Neural progenitor cell (in vitro differentiated cells): ENCODE results near the gene CYYR1. TPM values are rescaled to one million over a fixed set of nuclear protein-coding genes. Genes with fewer than 3 reads are reported as not detected.
A peak's percentile ranks its signal among the peaks of the same experiment; 100 is the strongest.

Experiments used
- DNase-seq: peaks from one replicate; pipeline ENCODE4 v3.0.0-alpha.2; 2016; ENCODE audit warnings: low spot score
- H2AFZ ChIP-seq: fragments of 200-600 bp; sonication (generic); replicated peaks from 2 replicates; pipeline ENCODE4 v1.6.1; 2016; ENCODE audit warnings: antibody characterized with exemption
- H3F3A ChIP-seq: fragments of 200-600 bp; sonication (generic); 2 replicates; pipeline ENCODE4 v1.6.1; 2016; ENCODE audit warnings: antibody characterized with exemption, low read depth
- H3K27ac ChIP-seq: fragments of 200-600 bp; sonication (generic); 2 replicates; pipeline ENCODE4 v1.5.1; 2016; ENCODE audit warnings: mild to moderate bottlenecking
- H3K27me3 ChIP-seq: fragments of 200-600 bp; sonication (generic); 2 replicates; pipeline ENCODE4 v1.6.1; 2016; ENCODE audit warnings: mild to moderate bottlenecking, moderate library complexity
- H3K36me3 ChIP-seq: fragments of 200-600 bp; sonication (generic); 2 replicates; pipeline ENCODE4 v1.5.1; 2016
- H3K4me1 ChIP-seq: fragments of 200-600 bp; sonication (generic); 2 replicates; pipeline ENCODE4 v1.6.1; 2016; ENCODE audit warnings: mixed run types
- H3K4me2 ChIP-seq: fragments of 200-600 bp; sonication (generic); 2 replicates; pipeline ENCODE4 v1.6.1; 2016
- H3K4me3 ChIP-seq: fragments of 200-600 bp; sonication (generic); 2 replicates; pipeline ENCODE4 v1.5.1; 2016
- H3K79me2 ChIP-seq: fragments of 200-600 bp; sonication (generic); 2 replicates; pipeline ENCODE4 v1.6.1; 2016; ENCODE audit warnings: low read depth
- H3K9ac ChIP-seq: fragments of 200-600 bp; sonication (generic); 2 replicates; pipeline ENCODE4 v1.6.1; 2016
- H3K9me3 ChIP-seq: fragments of 200-600 bp; sonication (generic); 2 replicates; pipeline ENCODE4 v1.5.1; 2016; ENCODE audit warnings: low read depth
- H4K20me1 ChIP-seq: fragments of 200-600 bp; sonication (generic); 2 replicates; pipeline ENCODE4 v1.6.1; 2016; ENCODE audit warnings: low read depth
- H3K27ac Mint-ChIP-seq: 3 replicates; pipeline ENCODE4 v1.8.0; 2021; ENCODE audit warnings: mixed read lengths
- H3K27me3 Mint-ChIP-seq: 2 replicates; pipeline ENCODE4 v1.8.0; 2022; ENCODE audit warnings: low read depth, mild to moderate bottlenecking, inconsistent platforms, moderate library complexity, mixed read lengths; ENCODE audit not compliant: insufficient read depth
- H3K36me3 Mint-ChIP-seq: 3 replicates; pipeline ENCODE4 v1.8.0; 2021; ENCODE audit warnings: mixed read lengths
- H3K4me1 Mint-ChIP-seq: 3 replicates; pipeline ENCODE4 v1.8.0; 2021; ENCODE audit warnings: mixed read lengths
- H3K4me3 Mint-ChIP-seq: 3 replicates; pipeline ENCODE4 v1.8.0; 2021; ENCODE audit warnings: mild to moderate bottlenecking, moderate library complexity, mixed read lengths
- H3K9me3 Mint-ChIP-seq: 3 replicates; pipeline ENCODE4 v1.8.0; 2020; ENCODE audit warnings: mixed read lengths
- EZH2 ChIP-seq: fragments of 200-600 bp; sonication (generic); IDR thresholded peaks from 2 replicates; pipeline ENCODE4 v1.6.1; 2017; ENCODE audit warnings: antibody characterized with exemption, mild to moderate bottlenecking, moderate library complexity
- EZH2phosphoT487 ChIP-seq: fragments of 200-600 bp; sonication (generic); IDR thresholded peaks from 2 replicates; pipeline ENCODE4 v1.6.1; 2017; ENCODE audit warnings: antibody characterized with exemption
- total RNA-seq: library from RNA; depleted of rRNA; stranded (reverse); fragments of >200 nt; gene quantifications from 2 replicates; pipeline ENCODE4 v1.2.3, GENCODE V29; 2015; ENCODE audit warnings: low replicate concordance
- TF ChIP-seq, protein P1 (sequence below): fragments of 200-600 bp; sonication (generic); IDR thresholded peaks from 2 replicates; pipeline ENCODE4 v1.5.1; 2017; ENCODE audit warnings: antibody characterized with exemption, mild to moderate bottlenecking

The CYYR1 gene
- 24.7 and 25.7 TPM in 2 replicates for total RNA-seq

DNA sequence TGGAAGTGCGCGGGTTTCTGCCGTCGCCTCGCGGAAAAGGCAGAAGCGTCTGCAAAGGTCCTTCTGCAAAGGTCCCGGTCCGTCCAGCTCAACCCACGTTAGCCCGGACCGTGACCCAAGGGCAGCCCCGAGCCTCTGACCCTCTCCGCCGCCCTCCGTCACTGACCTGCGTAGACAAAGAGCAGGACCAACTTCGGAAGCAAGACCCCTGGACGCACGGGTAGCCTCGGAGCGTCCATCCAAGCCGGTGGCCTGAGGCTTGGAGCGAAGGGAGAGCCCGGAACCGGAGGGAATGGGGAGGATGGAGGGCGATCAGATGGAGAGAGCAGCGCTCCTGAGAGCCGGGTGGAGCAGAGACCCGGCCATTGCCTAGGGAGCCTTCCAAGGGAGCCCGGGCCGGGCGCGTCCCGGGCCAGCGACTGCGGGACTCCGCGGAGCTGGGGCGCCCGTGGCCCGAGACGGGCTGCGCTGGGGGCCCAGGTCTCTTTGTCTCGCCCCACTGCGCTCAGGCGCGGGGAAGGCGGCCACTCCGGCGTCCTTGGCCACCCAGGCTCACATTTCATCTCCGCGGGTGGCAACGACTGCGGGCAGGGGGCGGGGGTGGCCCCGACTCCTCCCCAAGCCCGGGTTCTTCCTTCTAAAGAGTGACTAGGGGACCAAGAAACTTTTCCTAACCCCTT is at the start of gene CYYR1:
CYYR1 (minus strand) TSS at position 585 of the 680 bp plus-strand sequence; CDS start at position 239, 346 bp downstream.
- H3K4me1 ChIP-seq: peaks cover 15% of the 10 kb centered on the region
- H3K36me3 ChIP-seq: no peaks in the 10 kb centered on the region
- peak within 1 kb of the TSS; percentile 65 for H3K27ac ChIP-seq
- Mint-ChIP-seq H3K9me3 (peaks cover 41% of the 10 kb centered on the region), H3K27me3 (peaks cover 4% of the 10 kb centered on the region), H3K4me3 (peak within 1 kb of the TSS; percentile 99), H3K27ac (peak within 1 kb of the TSS; percentile 95), H3K4me1 (peaks cover 6% of the 10 kb centered on the region), H3K36me3 (peaks cover 26% of the 10 kb centered on the region)
- no peaks in the 10 kb centered on the region for H4K20me1 ChIP-seq
- H3K27me3 ChIP-seq: no peaks in the 10 kb centered on the region
- H3K79me2 ChIP-seq: peaks cover 56% of the 10 kb centered on the region
- peak within 1 kb of the TSS; percentile 61 for H3K9ac ChIP-seq
- peaks cover 27% of the 10 kb centered on the region for H3F3A ChIP-seq
- H3K9me3 ChIP-seq: no peaks in the 10 kb centered on the region
- H3K4me2 ChIP-seq: peak within 1 kb of the TSS; percentile 87
- TF ChIP-seq EZH2phosphoT487 (no peak), EZH2 (no peak)
- TF ChIP-seq, protein P1, sequence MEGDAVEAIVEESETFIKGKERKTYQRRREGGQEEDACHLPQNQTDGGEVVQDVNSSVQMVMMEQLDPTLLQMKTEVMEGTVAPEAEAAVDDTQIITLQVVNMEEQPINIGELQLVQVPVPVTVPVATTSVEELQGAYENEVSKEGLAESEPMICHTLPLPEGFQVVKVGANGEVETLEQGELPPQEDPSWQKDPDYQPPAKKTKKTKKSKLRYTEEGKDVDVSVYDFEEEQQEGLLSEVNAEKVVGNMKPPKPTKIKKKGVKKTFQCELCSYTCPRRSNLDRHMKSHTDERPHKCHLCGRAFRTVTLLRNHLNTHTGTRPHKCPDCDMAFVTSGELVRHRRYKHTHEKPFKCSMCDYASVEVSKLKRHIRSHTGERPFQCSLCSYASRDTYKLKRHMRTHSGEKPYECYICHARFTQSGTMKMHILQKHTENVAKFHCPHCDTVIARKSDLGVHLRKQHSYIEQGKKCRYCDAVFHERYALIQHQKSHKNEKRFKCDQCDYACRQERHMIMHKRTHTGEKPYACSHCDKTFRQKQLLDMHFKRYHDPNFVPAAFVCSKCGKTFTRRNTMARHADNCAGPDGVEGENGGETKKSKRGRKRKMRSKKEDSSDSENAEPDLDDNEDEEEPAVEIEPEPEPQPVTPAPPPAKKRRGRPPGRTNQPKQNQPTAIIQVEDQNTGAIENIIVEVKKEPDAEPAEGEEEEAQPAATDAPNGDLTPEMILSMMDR: no peak
- H2AFZ ChIP-seq: peak within 1 kb of the TSS; percentile 93
- H3K4me3 ChIP-seq: peak within 1 kb of the TSS; percentile 79
- DNase-seq: peak; percentile 84

DNA sequence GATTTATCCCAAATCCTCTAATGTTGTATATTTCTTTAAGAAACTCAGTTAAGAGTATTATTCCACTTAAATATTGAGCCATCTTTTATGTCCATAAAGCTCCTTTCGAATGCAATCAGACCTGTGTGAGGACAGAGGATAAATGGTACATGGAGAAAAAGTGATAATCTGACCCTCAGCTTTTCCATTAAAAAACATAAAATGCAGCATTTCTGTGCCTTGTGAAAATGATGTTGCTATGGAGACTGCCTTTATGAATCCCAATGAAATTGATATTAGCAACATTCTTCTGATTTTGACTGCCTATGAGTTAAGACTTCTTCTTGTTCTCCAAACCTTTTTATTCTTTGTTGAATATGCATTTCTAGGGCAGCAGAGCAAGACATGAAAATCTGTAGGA is 44.1 kb upstream of the CYYR1 start:
- DNase-seq: no peak
- no peaks in the 10 kb centered on the region for H3K36me3 ChIP-seq
- H4K20me1 ChIP-seq: no peaks in the 10 kb centered on the region
- no peaks in the 10 kb centered on the region for H3K36me3 Mint-ChIP-seq
- no peak overlapping the region for H3K27ac ChIP-seq
- H3K9me3 ChIP-seq: no peaks in the 10 kb centered on the region
- TF ChIP-seq EZH2 (no peak), EZH2phosphoT487 (no peak)
- TF ChIP-seq, protein P1: no peak
- H3K27me3 ChIP-seq: no peaks in the 10 kb centered on the region
- no peaks in the 10 kb centered on the region for H3K79me2 ChIP-seq
- H3K27ac Mint-ChIP-seq: no peak overlapping the region
- peaks cover 7% of the 10 kb centered on the region for H3K4me1 Mint-ChIP-seq
- H3K4me3 ChIP-seq: no peak overlapping the region
- no peaks in the 10 kb centered on the region for H3F3A ChIP-seq
- H3K27me3 Mint-ChIP-seq: no peaks in the 10 kb centered on the region
- no peaks in the 10 kb centered on the region for H3K9me3 Mint-ChIP-seq
- no peak overlapping the region for H2AFZ ChIP-seq
- H3K4me2 ChIP-seq: no peak overlapping the region
- H3K4me1 ChIP-seq: no peaks in the 10 kb centered on the region
- no peak overlapping the region for H3K4me3 Mint-ChIP-seq
- no peak overlapping the region for H3K9ac ChIP-seq

DNA sequence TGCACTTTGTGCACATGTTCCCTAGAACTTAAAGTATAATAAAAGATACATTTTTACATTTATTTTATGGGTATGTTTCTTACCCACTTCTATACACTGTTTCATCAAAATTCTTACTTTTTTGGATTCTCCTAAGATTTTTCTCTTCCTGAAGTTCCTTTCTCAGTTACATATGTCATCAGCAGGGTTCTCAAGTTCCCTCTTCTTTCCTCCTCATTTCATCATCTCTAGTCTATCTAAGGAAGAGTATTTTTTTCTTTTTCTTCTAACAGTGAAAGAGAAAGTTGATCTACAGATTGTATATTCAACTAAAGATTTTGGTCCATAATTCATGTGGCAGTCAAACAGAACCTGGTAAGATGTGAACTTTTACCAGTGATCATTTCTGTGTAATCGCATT is 41.2 kb upstream of the CYYR1 start:
- no peaks in the 10 kb centered on the region for H3K36me3 Mint-ChIP-seq

More for the DNA sequence above, 41.2 kb upstream of the CYYR1 start:
- no peak overlapping the region for H2AFZ ChIP-seq
- no peaks in the 10 kb centered on the region for H4K20me1 ChIP-seq
- H3K9ac ChIP-seq: no peak overlapping the region
- TF ChIP-seq EZH2phosphoT487 (no peak), EZH2 (no peak)
- TF ChIP-seq, protein P1: no peak
- H3K27me3 Mint-ChIP-seq: no peaks in the 10 kb centered on the region
- H3K9me3 ChIP-seq: no peaks in the 10 kb centered on the region
- no peak for DNase-seq
- H3K27ac ChIP-seq: no peak overlapping the region
- H3K4me3 ChIP-seq: no peak overlapping the region
- H3K4me1 Mint-ChIP-seq: peaks cover 7% of the 10 kb centered on the region
- H3K9me3 Mint-ChIP-seq: no peaks in the 10 kb centered on the region
- no peak overlapping the region for H3K27ac Mint-ChIP-seq
- H3K79me2 ChIP-seq: no peaks in the 10 kb centered on the region
- H3K27me3 ChIP-seq: no peaks in the 10 kb centered on the region
- no peaks in the 10 kb centered on the region for H3K36me3 ChIP-seq
- H3K4me1 ChIP-seq: no peaks in the 10 kb centered on the region
- H3K4me2 ChIP-seq: no peak overlapping the region
- H3K4me3 Mint-ChIP-seq: no peak overlapping the region
- H3F3A ChIP-seq: no peaks in the 10 kb centered on the region
